K562 (cell line): ENCODE data around the gene CPED1. TPM values are rescaled to one million over a fixed set of nuclear protein-coding genes. Genes with fewer than 3 reads are reported as not detected.

ENCODE experiments used
- ATAC-seq: fragments of 200-7000 bp; cut with Tn5 transposase; 3 replicates; pipeline ENCODE4 v1.9.1; 2020; ENCODE audit warnings: moderate library complexity
- BruUV-seq: library from RNA; stranded (reverse); fragments of 400-500 nt; replicated peaks from 2 replicates; lab custom pipeline; 2021; lab: Mats Ljungman, UMichigan
- CTCF ChIA-PET: fragments of 300-600 bp; formaldehyde crosslinking; extraction: SDS; loops from one replicate; lab custom pipeline; 2021; ENCODE audit warnings: low intra/inter-chr PET ratio; lab: Yijun Ruan, JAX
- POLR2A ChIA-PET: fragments of 300-600, 350-650 bp; sonication (Branson Sonifier 250); formaldehyde crosslinking; extraction: SDS; loops from one replicate; lab custom pipeline; 2021; ENCODE audit warnings: antibody characterized with exemption, inconsistent platforms; lab: Yijun Ruan, JAX
- DNase-seq, 4 experiments: peaks; one replicate each; pipeline versions ENCODE4 v3.0.0 to v3.0.0-alpha.2; 2011 to 2018; ENCODE audit warnings: low spot score in 3 of 4, mixed read lengths in 3 of 4; ENCODE audit errors: extremely low read depth in 1 of 4
- FAIRE-seq: peaks from 2 replicates; lab custom pipeline; 2011; peaks lifted over from hg19 to GRCh38; lab: Jason Lieb, UNC
- H2AFZ ChIP-seq: 2 replicates; pipeline ENCODE4 v1.6.0; 2011; ENCODE audit warnings: low read depth, low read length, control low read depth, inconsistent platforms
- H3K27ac ChIP-seq: fragments of 200-600 bp; 3 replicates; pipeline ENCODE4 v1.8.0; 2011; ENCODE audit warnings: low read depth, mild to moderate bottlenecking, control low read depth, inconsistent platforms, low read length, moderate library complexity, mixed read lengths; ENCODE audit errors: extremely low read depth
- H3K27me3 ChIP-seq, 2 experiments: fragments of 300-600 bp in 1 of 2; 2 replicates in 1 of 2; 3 replicates in 1 of 2; pipeline versions ENCODE4 v1.6.0 to v1.8.0; 2011; ENCODE audit warnings: inconsistent platforms in 2 of 2, low read length in 2 of 2, mild to moderate bottlenecking in 1 of 2, mixed read lengths in 1 of 2, moderate library complexity in 1 of 2; ENCODE audit not compliant: control insufficient read depth in 2 of 2, insufficient read depth in 2 of 2
- H3K36me3 ChIP-seq: fragments of 300-600 bp; 3 replicates; pipeline ENCODE4 v1.8.0; 2011; ENCODE audit warnings: mild to moderate bottlenecking, low read length, inconsistent platforms; ENCODE audit not compliant: control insufficient read depth, insufficient read depth
- H3K4me1 ChIP-seq, 2 experiments: fragments of 200-600 bp in 1 of 2; replicated peaks in 1 of 2; 2 replicates in 1 of 2; 3 replicates in 1 of 2; pipeline versions ENCODE4 v1.5.1 to v1.8.0; 2011; ENCODE audit warnings: inconsistent platforms in 2 of 2, low read length in 2 of 2, mild to moderate bottlenecking in 1 of 2, mixed read lengths in 1 of 2, moderate library complexity in 1 of 2; ENCODE audit not compliant: control insufficient read depth in 2 of 2, insufficient read depth in 2 of 2
- H3K4me2 ChIP-seq: 2 replicates; pipeline ENCODE4 v1.6.1; 2011; ENCODE audit warnings: low read length, control low read depth, inconsistent platforms, mixed read lengths; ENCODE audit not compliant: insufficient read depth
- H3K4me3 ChIP-seq: fragments of 200-600 bp; sonication (generic), shearing (Covaris generic); 2 replicates; pipeline ENCODE4 v1.5.1; 2016; ENCODE audit warnings: control low read depth, inconsistent platforms
- H3K79me2 ChIP-seq: fragments of 200-600 bp; 3 replicates; pipeline ENCODE4 v1.8.0; 2011; ENCODE audit warnings: low read length, inconsistent platforms; ENCODE audit not compliant: control insufficient read depth, insufficient read depth
- H3K9ac ChIP-seq, 2 experiments: 2 replicates each; pipeline versions ENCODE4 v1.6.0 to v1.6.1; 2011; ENCODE audit warnings: low read depth in 2 of 2, low read length in 2 of 2, control low read depth in 1 of 2, inconsistent platforms in 1 of 2, mild to moderate bottlenecking in 1 of 2, mixed read lengths in 1 of 2; ENCODE audit not compliant: insufficient read depth in 1 of 2
- H3K9me1 ChIP-seq: one replicate; pipeline ENCODE4 v1.6.0; 2011; ENCODE audit warnings: inconsistent platforms, mild to moderate bottlenecking, low read length, moderate library complexity; ENCODE audit not compliant: control insufficient read depth, insufficient read depth
- H3K9me3 ChIP-seq: replicated peaks from 2 replicates; pipeline ENCODE4 v1.5.1; 2011; ENCODE audit warnings: low read depth, low read length, inconsistent platforms; ENCODE audit not compliant: control insufficient read depth, insufficient read depth
- H4K20me1 ChIP-seq: replicated peaks from 2 replicates; pipeline ENCODE4 v1.6.1; 2011; ENCODE audit warnings: low read length, inconsistent platforms, mixed read lengths; ENCODE audit not compliant: control insufficient read depth, insufficient read depth
- CAMTA2 ChIP-seq: fragments of 250-450 bp; sonication (Bioruptor Pico); conservative IDR thresholded peaks from 2 replicates; pipeline ENCODE4 v1.5.1; 2022
- CBFA2T3 ChIP-seq: fragments of 450-650 bp; IDR thresholded peaks from 2 replicates; pipeline ENCODE4 v1.6.1; 2017
- CBX3 ChIP-seq, 2 experiments: IDR thresholded peaks; 1 replicate in 1 of 2; 2 replicates in 1 of 2; pipeline ENCODE4 v1.6.1; 2012; ENCODE audit warnings: inconsistent platforms in 2 of 2, low read length in 2 of 2, borderline replicate concordance in 1 of 2, control low read depth in 1 of 2
- CCAR2 ChIP-seq: fragments of 200-400 bp; formaldehyde crosslinking; IDR thresholded peaks from 2 replicates; pipeline ENCODE4 v1.6.1; 2017; ENCODE audit warnings: mild to moderate bottlenecking, low read depth, low read length
- CGGBP1 ChIP-seq: fragments of 250-450 bp; sonication (Bioruptor Pico); IDR thresholded peaks from 2 replicates; pipeline ENCODE4 v1.9.0; 2021; ENCODE audit warnings: mild to moderate bottlenecking
- CREB3L1 ChIP-seq: fragments of 450-650 bp; IDR thresholded peaks from 2 replicates; pipeline ENCODE4 v1.6.1; 2014; ENCODE audit warnings: low read depth, mild to moderate bottlenecking, moderate library complexity, borderline replicate concordance
- EP400 ChIP-seq: fragments of 450-650 bp; IDR thresholded peaks from 2 replicates; pipeline ENCODE4 v1.6.1; 2017; ENCODE audit warnings: antibody characterized with exemption, mild to moderate bottlenecking, moderate library complexity
- FOXO4 ChIP-seq: fragments of 450-650 bp; formaldehyde crosslinking; IDR thresholded peaks from 2 replicates; pipeline ENCODE4 v1.4.0; 2020; ENCODE audit warnings: mild to moderate bottlenecking, moderate library complexity
- FUS ChIP-seq: fragments of 200-400 bp; formaldehyde crosslinking; optimal IDR thresholded peaks from 2 replicates; pipeline ENCODE3; 2017; ENCODE audit warnings: low read depth, low read length
- GABPA ChIP-seq: fragments of 200-800 bp; sonication (Bioruptor generic); conservative IDR thresholded peaks from 2 replicates; pipeline ENCODE4 v1.6.1; 2016; ENCODE audit warnings: low read depth, missing genetic modification characterization, missing compliant biosample characterization
- GABPB1 ChIP-seq: sonication (generic); formaldehyde crosslinking; IDR thresholded peaks from 2 replicates; pipeline ENCODE4 v1.8.0; 2022; ENCODE audit warnings: mild to moderate bottlenecking, missing genetic modification reagents
- KLF10 ChIP-seq: fragments of 250-450 bp; sonication (Bioruptor Pico); IDR thresholded peaks from 2 replicates; pipeline ENCODE4 v1.6.1; 2021; ENCODE audit warnings: matching md5 sums
- NR2C2 ChIP-seq, 2 experiments: fragments of 200-800 bp in 1 of 2; sonication (Bioruptor generic) in 1 of 2; sonication (generic) in 1 of 2; formaldehyde crosslinking in 1 of 2; IDR thresholded peaks; 2 replicates each; pipeline versions ENCODE4 v1.6.1 to v1.8.0; 2016 to 2022; ENCODE audit warnings: mild to moderate bottlenecking in 1 of 2, missing compliant biosample characterization in 1 of 2, missing genetic modification characterization in 1 of 2, missing genetic modification reagents in 1 of 2
- NRF1 ChIP-seq, 2 experiments: fragments of 450-650 bp; IDR thresholded peaks in 1 of 2; conservative IDR thresholded peaks in 1 of 2; 2 replicates each; pipeline ENCODE4 v1.6.1; 2014; ENCODE audit warnings: mild to moderate bottlenecking in 2 of 2
- POLR2B ChIP-seq: fragments of 450-650 bp; IDR thresholded peaks from 2 replicates; pipeline ENCODE4 v1.6.1; 2018; ENCODE audit warnings: low read depth; ENCODE audit not compliant: partially characterized antibody
- SMARCA4 ChIP-seq: fragments of 450-650 bp; IDR thresholded peaks from 2 replicates; pipeline ENCODE4 v1.6.1; 2016
- SMARCA5 ChIP-seq: fragments of 450-650 bp; IDR thresholded peaks from 2 replicates; pipeline ENCODE4 v1.6.1; 2016
- ZFPM2 ChIP-seq: fragments of 250-450 bp; sonication (Bioruptor Pico); IDR thresholded peaks from 2 replicates; pipeline ENCODE4 v1.5.1; 2022; ENCODE audit warnings: mild to moderate bottlenecking
- ZNF436 ChIP-seq: fragments of 250-450, 450-650 bp; sonication (Bioruptor Pico); formaldehyde crosslinking; IDR thresholded peaks from 2 replicates; pipeline ENCODE4 v1.7.0; 2020; ENCODE audit warnings: mild to moderate bottlenecking
- ZNF512 ChIP-seq: IDR thresholded peaks from 2 replicates; pipeline ENCODE4 v1.6.1; 2016; ENCODE audit warnings: missing genetic modification characterization, missing compliant biosample characterization
- ZNF75A ChIP-seq: fragments of 450-650 bp; formaldehyde crosslinking; IDR thresholded peaks from 2 replicates; pipeline ENCODE4 v1.4.0; 2020; ENCODE audit warnings: mild to moderate bottlenecking
- WGBS: fragments of 100-300 bp; shearing (Covaris generic); methylation state at CpG from one replicate; pipeline ENCODE4 v1.1.6; 2016; ENCODE audit warnings: low coverage, mixed read lengths; ENCODE audit not compliant: insufficient coverage; ENCODE audit errors: missing lambda C conversion rate; 5-methylcytosine and 5-hydroxymethylcytosine counted together
- in situ Hi-C: fragments of 300-500 bp; cut with MboI; formaldehyde crosslinking; loops from 4 replicates; pipeline ENCODE4 v1.15.0; 2018; ENCODE audit warnings: inconsistent platforms, mixed read lengths
- intact Hi-C: fragments of 100-400 bp; cut with micrococcal nuclease; formaldehyde crosslinking; loops from 2 replicates; pipeline ENCODE4 v1.14.2; 2022
- polyA plus RNA-seq, 8 experiments: library from polyadenylated mRNA; depleted of rRNA in 4 of 8; stranded (reverse) in 5 of 8; unstranded in 3 of 8; fragments of >200 nt; fragmentation: Nextera tagmentation in 2 of 8; fragmentation: Illumina TruSeq in 1 of 8; extraction: Ambion mirVana in 2 of 8; extraction: Trizol in 1 of 8; gene quantifications; 2 replicates each; pipeline versions ENCODE4 v1.2.1 to v1.2.3, GENCODE V29; 2011 to 2014; ENCODE audit warnings: inconsistent platforms in 1 of 8, missing spikeins in 1 of 8
- total RNA-seq, 7 experiments: library from RNA; depleted of rRNA in 6 of 7; stranded (reverse); fragments of >200 nt in 6 of 7; fragmentation: Illumina TruSeq in 2 of 7; extraction: Trizol in 2 of 7; gene quantifications; 2 replicates each; pipeline versions ENCODE4 v1.2.1 to v1.2.3, GENCODE V29; 2011 to 2021; ENCODE audit warnings: low replicate concordance in 1 of 7

Gene CPED1
- total and polyA plus RNA-seq, 9 of the 15 experiments (the other 6 are each of a cell fraction or from before 2014, with no cell fraction given), result 195 to 393 (median 290) TPM

GRCh38 chr7:121054925-121055324, 66.4 kb downstream of the CPED1 start:
- Histone ChIP-seq H3K9ac (no peak overlapping the region), H3K9me1 (no peaks in the 10 kb centered on the region), H4K20me1 (no peaks in the 10 kb centered on the region), H3K4me2 (no peak overlapping the region), H3K27ac (no peak overlapping the region), H2AFZ (no peak overlapping the region), H3K79me2 (peaks cover 76% of the 10 kb centered on the region), H3K4me3 (no peak overlapping the region), H3K27me3 (no peaks in the 10 kb centered on the region), H3K36me3 (peaks cover 80% of the 10 kb centered on the region), H3K4me1 (peaks cover 6 to 13% of the 10 kb centered on the region in 2 experiments; a peak in 4 of 5 replicates), H3K9me3 (peaks cover 5% of the 10 kb centered on the region; the same call in 1 of the 2 replicates)
- no peak for DNase-seq
- FAIRE-seq, result no peak
- ATAC-seq, result no peak
- CTCF ChIA-PET, result no interaction called here
- in situ Hi-C loops, result no loop called here
- 86% methylated on average over 1 of the region's 1 CpG for WGBS
- intact Hi-C loops, result no loop called here
- no TSS peak for BruUV-seq
- POLR2A ChIA-PET, result interaction anchor here (0.7 to 1.7 kb wide), 2 partner anchors 13 to 28 kb away, joined by 4 to 5 read pairs; no protein-coding TSS in a partner anchor
- TF ChIP-seq NRF1 (conservative IDR thresholded peaks at IDR 0.05 in 1 of 2, IDR thresholded peaks at IDR 0.05 in 1 of 2), result no peak
- TF ChIP-seq FUS, result no peak
- no peak for TF ChIP-seq ZNF512
- TF ChIP-seq NR2C2 (CRISPR knock-in tag; IDR thresholded peaks at IDR 0.05), result no peak
- TF ChIP-seq NR2C2 (tag; IDR thresholded peaks at IDR 0.05), result no peak
- TF ChIP-seq ZNF75A (CRISPR knock-in tag), result no peak
- TF ChIP-seq SMARCA5, result no peak
- no peak for TF ChIP-seq SMARCA4
- TF ChIP-seq GABPA (tag), result no peak
- TF ChIP-seq CCAR2, result no peak
- no peak for TF ChIP-seq ZNF436 (CRISPR knock-in tag)
- no peak for TF ChIP-seq CBFA2T3
- no peak for TF ChIP-seq CGGBP1
- TF ChIP-seq KLF10, result no peak
- TF ChIP-seq EP400, result no peak
- TF ChIP-seq GABPB1 (CRISPR knock-in tag), result no peak
- no peak for TF ChIP-seq ZFPM2 (CRISPR knock-in tag)
- TF ChIP-seq CBX3 (IDR thresholded peaks at IDR 0.05; ENCODE audit: borderline replicate concordance in 1 of 2, low read length in 2 of 2), result no peak
- TF ChIP-seq FOXO4 (CRISPR knock-in tag), result no peak
- peak; percentile 10 for TF ChIP-seq POLR2B
- no peak for TF ChIP-seq CREB3L1
- TF ChIP-seq CAMTA2 (CRISPR knock-in tag), result no peak
